Muscle layer of duodenum (tissue), 2 donors: ENCODE results near the gene CACNA1I.

Experiments
- H3K27ac ChIP-seq: one replicate; pipeline ENCODE4 v1.7.0; 2013; ENCODE audit warnings: mild to moderate bottlenecking, low read length
- H3K27me3 ChIP-seq: one replicate; pipeline ENCODE4 v1.7.0; 2013; ENCODE audit warnings: low read depth, mild to moderate bottlenecking, control low read depth, low read length
- H3K36me3 ChIP-seq, 2 donors: one replicate each; pipeline ENCODE4 v1.7.0; 2013; ENCODE audit warnings: low read length in 2 of 2, control low read depth in 1 of 2, mild to moderate bottlenecking in 1 of 2; ENCODE audit not compliant: insufficient read depth in 2 of 2, control insufficient read depth in 1 of 2
- H3K4me1 ChIP-seq, 2 donors: one replicate each; pipeline ENCODE4 v1.7.0; 2013; ENCODE audit warnings: low read length in 2 of 2, mild to moderate bottlenecking in 2 of 2, control low read depth in 1 of 2, moderate library complexity in 1 of 2; ENCODE audit not compliant: insufficient read depth in 2 of 2, control insufficient read depth in 1 of 2
- H3K4me3 ChIP-seq, 2 donors: one replicate each; pipeline ENCODE4 v1.7.0; 2013; ENCODE audit warnings: low read length in 2 of 2, low read depth in 1 of 2, mild to moderate bottlenecking in 1 of 2
- H3K9me3 ChIP-seq, 2 donors: one replicate each; pipeline ENCODE4 v1.7.0; 2013; ENCODE audit warnings: low read length in 2 of 2, control low read depth in 1 of 2, mild to moderate bottlenecking in 1 of 2; ENCODE audit not compliant: control insufficient read depth in 1 of 2
- donor health status: healthy.

The CACNA1I gene

GRCh38 chr22:39630721-39631120 is 60.2 kb downstream of the CACNA1I start:
- Histone ChIP-seq H3K27me3 (no peaks in the 10 kb centered on the region), H3K36me3 (no peaks in the 10 kb centered on the region), H3K27ac (no peak overlapping the region), H3K4me1 (no peaks in the 10 kb centered on the region), H3K4me3 (no peak overlapping the region), H3K9me3 (peaks cover 6 to 14% of the 10 kb centered on the region in 2 donors)

GRCh38 chr22:39631381-39632286 is 61.1 kb downstream of the CACNA1I start:
- H3K4me1 ChIP-seq = no peaks in the 10 kb centered on the region
- no peaks in the 10 kb centered on the region for H3K27me3 ChIP-seq
- no peaks in the 10 kb centered on the region for H3K36me3 ChIP-seq
- H3K9me3 ChIP-seq = peaks cover 6 to 14% of the 10 kb centered on the region in 2 donors
- H3K4me3 ChIP-seq = no peak overlapping the region
- H3K27ac ChIP-seq = no peak overlapping the region

- Histone ChIP-seq H3K9me3 (peaks cover 6 to 16% of the 10 kb centered on the region in 2 donors), H3K27me3 (no peaks in the 10 kb centered on the region), H3K27ac (no peak overlapping the region), H3K4me1 (no peaks in the 10 kb centered on the region), H3K4me3 (no peak overlapping the region), H3K36me3 (no peaks in the 10 kb centered on the region)
These were observed 64.2 kb downstream of the CACNA1I start for GRCh38 chr22:39634530-39635405.

GRCh38 chr22:39635719-39636118 is 65.2 kb downstream of the CACNA1I start:
- no peak overlapping the region for H3K27ac ChIP-seq

GRCh38 chr22:39638958-39639357 is 68.4 kb downstream of the CACNA1I start:
- no peaks in the 10 kb centered on the region for H3K36me3 ChIP-seq
- no peak overlapping the region for H3K4me3 ChIP-seq
- no peak overlapping the region for H3K27ac ChIP-seq
- no peaks in the 10 kb centered on the region for H3K4me1 ChIP-seq
- no peaks in the 10 kb centered on the region for H3K27me3 ChIP-seq
- peaks cover 1 to 11% of the 10 kb centered on the region in 2 donors for H3K9me3 ChIP-seq

More at GRCh38 chr22:39635719-39636118, 65.2 kb downstream of the CACNA1I start:
- no peaks in the 10 kb centered on the region for H3K4me1 ChIP-seq
- peaks cover 6 to 18% of the 10 kb centered on the region in 2 donors for H3K9me3 ChIP-seq
- H3K36me3 ChIP-seq = no peaks in the 10 kb centered on the region
- H3K4me3 ChIP-seq = no peak overlapping the region
- H3K27me3 ChIP-seq = no peaks in the 10 kb centered on the region

GRCh38 chr22:39641660-39642310 is 71.2 kb downstream of the CACNA1I start:
- Histone ChIP-seq H3K27me3 (no peaks in the 10 kb centered on the region), H3K27ac (no peak overlapping the region), H3K9me3 (peaks cover 0 to 4% of the 10 kb centered on the region in 2 donors), H3K4me1 (no peaks in the 10 kb centered on the region), H3K4me3 (no peak overlapping the region), H3K36me3 (no peaks in the 10 kb centered on the region)

GRCh38 chr22:39643311-39644083 is 72.9 kb downstream of the CACNA1I start:
- Histone ChIP-seq H3K27me3 (no peaks in the 10 kb centered on the region), H3K4me1 (no peaks in the 10 kb centered on the region), H3K9me3 (peaks cover 0 to 4% of the 10 kb centered on the region in 2 donors), H3K27ac (no peak overlapping the region), H3K36me3 (no peaks in the 10 kb centered on the region), H3K4me3 (no peak overlapping the region)

- Histone ChIP-seq H3K9me3 (no peaks in the 10 kb centered on the region), H3K27me3 (no peaks in the 10 kb centered on the region), H3K4me3 (no peak overlapping the region), H3K27ac (no peak overlapping the region), H3K4me1 (no peaks in the 10 kb centered on the region), H3K36me3 (no peaks in the 10 kb centered on the region)
These were observed 75.0 kb downstream of the CACNA1I start for GRCh38 chr22:39645532-39645931.

- Histone ChIP-seq H3K9me3 (no peaks in the 10 kb centered on the region), H3K4me1 (no peaks in the 10 kb centered on the region), H3K27ac (no peak overlapping the region), H3K4me3 (no peak overlapping the region), H3K36me3 (no peaks in the 10 kb centered on the region), H3K27me3 (no peaks in the 10 kb centered on the region)
These were observed 76.0 kb downstream of the CACNA1I start for GRCh38 chr22:39646398-39647063.
